22Rv1 (cell line): Measurements from ENCODE around the gene SAFB2.

Source experiments
- ZFX ChIP-seq: fragments of 450-650 bp; IDR thresholded peaks from 2 replicates; pipeline ENCODE4 v1.6.1; 2017; ENCODE audit warnings: antibody characterized with exemption, borderline replicate concordance
- TF ChIP-seq, protein P1 (sequence below): fragments of 450-650 bp; IDR thresholded peaks from 2 replicates; pipeline ENCODE4 v1.5.1; 2017; ENCODE audit warnings: mild to moderate bottlenecking

GRCh38 chr19:5588441-5588840 is 34.1 kb downstream of the SAFB2 start:
- TF ChIP-seq, protein P1, sequence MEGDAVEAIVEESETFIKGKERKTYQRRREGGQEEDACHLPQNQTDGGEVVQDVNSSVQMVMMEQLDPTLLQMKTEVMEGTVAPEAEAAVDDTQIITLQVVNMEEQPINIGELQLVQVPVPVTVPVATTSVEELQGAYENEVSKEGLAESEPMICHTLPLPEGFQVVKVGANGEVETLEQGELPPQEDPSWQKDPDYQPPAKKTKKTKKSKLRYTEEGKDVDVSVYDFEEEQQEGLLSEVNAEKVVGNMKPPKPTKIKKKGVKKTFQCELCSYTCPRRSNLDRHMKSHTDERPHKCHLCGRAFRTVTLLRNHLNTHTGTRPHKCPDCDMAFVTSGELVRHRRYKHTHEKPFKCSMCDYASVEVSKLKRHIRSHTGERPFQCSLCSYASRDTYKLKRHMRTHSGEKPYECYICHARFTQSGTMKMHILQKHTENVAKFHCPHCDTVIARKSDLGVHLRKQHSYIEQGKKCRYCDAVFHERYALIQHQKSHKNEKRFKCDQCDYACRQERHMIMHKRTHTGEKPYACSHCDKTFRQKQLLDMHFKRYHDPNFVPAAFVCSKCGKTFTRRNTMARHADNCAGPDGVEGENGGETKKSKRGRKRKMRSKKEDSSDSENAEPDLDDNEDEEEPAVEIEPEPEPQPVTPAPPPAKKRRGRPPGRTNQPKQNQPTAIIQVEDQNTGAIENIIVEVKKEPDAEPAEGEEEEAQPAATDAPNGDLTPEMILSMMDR = no peak
- no peak for TF ChIP-seq ZFX
